Hepatocyte (in vitro differentiated cells): ENCODE data around the gene CDH4. TPM values are rescaled to one million over a fixed set of nuclear protein-coding genes. Genes with fewer than 3 reads are reported as not detected.

Experiments used
- DNase-seq: peaks from one replicate; pipeline ENCODE4 v3.0.0-alpha.2; 2016; ENCODE audit warnings: low spot score
- H2AFZ ChIP-seq: fragments of 200-600 bp; sonication (generic); 2 replicates; pipeline ENCODE4 v1.6.0; 2016; ENCODE audit warnings: antibody characterized with exemption, mild to moderate bottlenecking
- H3K27ac ChIP-seq: fragments of 200-600 bp; sonication (generic); 2 replicates; pipeline ENCODE4 v1.5.1; 2016; ENCODE audit warnings: mild to moderate bottlenecking
- H3K27me3 ChIP-seq: fragments of 200-600 bp; sonication (generic); 2 replicates; pipeline ENCODE4 v1.6.1; 2016
- H3K36me3 ChIP-seq: fragments of 200-600 bp; sonication (generic); replicated peaks from 2 replicates; pipeline ENCODE4 v1.5.1; 2016; ENCODE audit warnings: low read depth; ENCODE audit not compliant: insufficient read depth
- H3K4me1 ChIP-seq: fragments of 200-600 bp; sonication (generic); 2 replicates; pipeline ENCODE4 v1.5.1; 2016; ENCODE audit warnings: mild to moderate bottlenecking, moderate library complexity; ENCODE audit not compliant: insufficient read depth
- H3K4me2 ChIP-seq: fragments of 200-600 bp; sonication (generic); 2 replicates; pipeline ENCODE4 v1.6.0; 2016
- H3K4me3 ChIP-seq: fragments of 200-600 bp; sonication (generic); 2 replicates; pipeline ENCODE4 v1.5.1; 2016; ENCODE audit warnings: mild to moderate bottlenecking
- H3K79me2 ChIP-seq: fragments of 200-600 bp; sonication (generic); 2 replicates; pipeline ENCODE4 v1.6.0; 2017; ENCODE audit warnings: mild to moderate bottlenecking
- H3K9me2 ChIP-seq: fragments of 200-600 bp; sonication (generic); replicated peaks from 2 replicates; pipeline ENCODE4 v1.6.0; 2017; ENCODE audit warnings: mild to moderate bottlenecking; ENCODE audit not compliant: insufficient read depth
- H3K9me3 ChIP-seq: fragments of 200-600 bp; sonication (generic); 2 replicates; pipeline ENCODE4 v1.5.1; 2016; ENCODE audit warnings: low read depth, mild to moderate bottlenecking
- H4K20me1 ChIP-seq: fragments of 200-600 bp; sonication (generic); 2 replicates; pipeline ENCODE4 v1.6.0; 2016; ENCODE audit warnings: mild to moderate bottlenecking; ENCODE audit not compliant: insufficient read depth, poor library complexity, severe bottlenecking
- CTCF ChIP-seq: fragments of 200-600 bp; sonication (generic); IDR thresholded peaks from 2 replicates; pipeline ENCODE4 v1.5.1; 2016; ENCODE audit warnings: antibody characterized with exemption, mild to moderate bottlenecking; ENCODE audit not compliant: poor library complexity
- EZH2 ChIP-seq: fragments of 200-600 bp; sonication (generic); IDR thresholded peaks from 2 replicates; pipeline ENCODE4 v1.6.1; 2016; ENCODE audit warnings: antibody characterized with exemption, mild to moderate bottlenecking, borderline replicate concordance
- EZH2phosphoT487 ChIP-seq: fragments of 200-600 bp; sonication (generic); IDR thresholded peaks from one replicate; pipeline ENCODE4 v1.6.1; 2018; ENCODE audit warnings: antibody characterized with exemption, mild to moderate bottlenecking, low read depth, moderate library complexity; ENCODE audit not compliant: unreplicated experiment, severe bottlenecking
- WGBS: methylation state at CpG from one replicate; pipeline ENCODE4 v1.1.6; 2016; ENCODE audit warnings: low lambda C conversion rate; ENCODE audit errors: missing lambda C conversion rate; 5-methylcytosine and 5-hydroxymethylcytosine counted together
- polyA plus RNA-seq: library from polyadenylated mRNA; unstranded; fragments of >200 nt; fragmentation: Nextera tagmentation; extraction: Ambion mirVana; gene quantifications from 2 replicates; pipeline ENCODE4 v1.2.1, GENCODE V29; 2016
- total RNA-seq: library from RNA; depleted of rRNA; stranded (reverse); fragments of >200 nt; gene quantifications from 2 replicates; pipeline ENCODE4 v1.2.3, GENCODE V29; 2014

Gene CDH4
- total and polyA plus RNA-seq, 2 experiments from 2014 or later, result 0.53 to 0.73 TPM

GRCh38 chr20:61833807-61834610 is 581.9 kb downstream of the CDH4 start:
- no peak overlapping the region for H3K27ac ChIP-seq
- no peaks in the 10 kb centered on the region for H3K36me3 ChIP-seq
- DNase-seq, result no peak
- H3K4me3 ChIP-seq, result no peak overlapping the region
- H3K4me2 ChIP-seq, result no peak overlapping the region
- H4K20me1 ChIP-seq, result no peaks in the 10 kb centered on the region
- no peaks in the 10 kb centered on the region for H3K9me3 ChIP-seq
- no peaks in the 10 kb centered on the region for H3K27me3 ChIP-seq
- H3K79me2 ChIP-seq, result no peaks in the 10 kb centered on the region
- no peak overlapping the region for H2AFZ ChIP-seq
- no peak for TF ChIP-seq EZH2phosphoT487
- no peak for TF ChIP-seq EZH2
- no peak for TF ChIP-seq CTCF
- no peaks in the 10 kb centered on the region for H3K9me2 ChIP-seq
- WGBS, result 82% methylated on average over 14 of the region's 14 CpGs
- no peaks in the 10 kb centered on the region for H3K4me1 ChIP-seq

- Histone ChIP-seq H3K27ac (no peak overlapping the region), H3K4me1 (no peaks in the 10 kb centered on the region), H4K20me1 (no peaks in the 10 kb centered on the region), H3K9me2 (no peaks in the 10 kb centered on the region), H3K79me2 (no peaks in the 10 kb centered on the region), H3K27me3 (no peaks in the 10 kb centered on the region), H3K36me3 (no peaks in the 10 kb centered on the region), H2AFZ (no peak overlapping the region), H3K9me3 (no peaks in the 10 kb centered on the region), H3K4me2 (no peak overlapping the region), H3K4me3 (no peak overlapping the region)
- WGBS, result 65% methylated on average over 7 of the region's 7 CpGs
- no peak for DNase-seq
- TF ChIP-seq EZH2 (no peak), CTCF (no peak), EZH2phosphoT487 (no peak)
These were observed 583.2 kb downstream of the CDH4 start for GRCh38 chr20:61835301-61835700.

- H3K9me2 ChIP-seq, result no peaks in the 10 kb centered on the region
- no peak overlapping the region for H2AFZ ChIP-seq
- WGBS, result 86% methylated on average over 16 of the region's 16 CpGs
- no peaks in the 10 kb centered on the region for H3K27me3 ChIP-seq
- H4K20me1 ChIP-seq, result no peaks in the 10 kb centered on the region
- no peak for TF ChIP-seq EZH2
- TF ChIP-seq EZH2phosphoT487, result no peak
- TF ChIP-seq CTCF, result no peak
- no peaks in the 10 kb centered on the region for H3K4me1 ChIP-seq
- no peak for DNase-seq
- no peak overlapping the region for H3K27ac ChIP-seq
- H3K36me3 ChIP-seq, result no peaks in the 10 kb centered on the region
- H3K4me3 ChIP-seq, result no peak overlapping the region
- H3K4me2 ChIP-seq, result no peak overlapping the region
- no peaks in the 10 kb centered on the region for H3K79me2 ChIP-seq
- H3K9me3 ChIP-seq, result no peaks in the 10 kb centered on the region
These were observed 583.8 kb downstream of the CDH4 start for GRCh38 chr20:61835791-61836350.
